Body of pancreas (tissue), 4 donors: Measurements from ENCODE around the gene GTF2I. TPM values are rescaled to one million over a fixed set of nuclear protein-coding genes. Genes with fewer than 3 reads are reported as not detected.
"Not testable (repeated sequence)": the region's sequence is repeated elsewhere in the genome, so short reads cannot be mapped to it uniquely, and the experiment has no call there.

ENCODE experiments used
- ATAC-seq: fragments of 150-250 bp; one replicate; pipeline ENCODE4 v1.9.1; 2016
- DNase-seq, 4 donors: peaks; one replicate each; pipeline ENCODE4 v3.0.0-alpha.2; 2019
- H3K27ac ChIP-seq, 4 donors: fragments of 200-600 bp; sonication (generic); 1 replicate in 3 of 4; 2 replicates in 1 of 4; pipeline versions ENCODE4 v1.5.1 to v1.6.1; 2016 to 2019; ENCODE audit warnings: mild to moderate bottlenecking in 1 of 4, mixed read lengths in 1 of 4, moderate library complexity in 1 of 4
- H3K27me3 ChIP-seq, 2 donors: fragments of 200-600 bp; sonication (generic); one replicate each; pipeline ENCODE4 v1.6.0; 2016; ENCODE audit warnings: mild to moderate bottlenecking in 1 of 2
- H3K36me3 ChIP-seq, 2 donors: fragments of 200-600 bp; sonication (generic); replicated peaks in 1 of 2; 2 replicates each; pipeline ENCODE4 v1.5.1; 2016; ENCODE audit warnings: low read depth in 2 of 2; ENCODE audit not compliant: insufficient read depth in 1 of 2
- H3K4me1 ChIP-seq: fragments of 200-600 bp; sonication (generic); one replicate; pipeline ENCODE4 v1.6.0; 2016
- H3K4me3 ChIP-seq, 2 donors: fragments of 200-600 bp; sonication (generic); 1 replicate in 1 of 2; 2 replicates in 1 of 2; pipeline ENCODE4 v1.5.1; 2016 to 2019
- H3K9me3 ChIP-seq, 3 donors: fragments of 200-600 bp; sonication (generic); 1 replicate in 2 of 3; 2 replicates in 1 of 3; pipeline ENCODE4 v1.5.1; 2016
- WGBS, 2 donors: methylation state at CpG; one replicate each; pipeline ENCODE4 v1.1.5; 2017; 5-methylcytosine and 5-hydroxymethylcytosine counted together
- intact Hi-C: fragments of 100-400 bp; cut with DNase I; formaldehyde crosslinking; loops from one replicate; pipeline ENCODE4 v1.15.1; 2023
- total RNA-seq, 2 donors: library from RNA; depleted of rRNA; stranded (reverse); fragments of >200 nt; gene quantifications; one replicate each; pipeline ENCODE4 v1.1.0, GENCODE V29; 2016

GTF2I gene
- total RNA-seq, 2 donors from 2014 or later = 96.2 to 117 TPM

DNA sequence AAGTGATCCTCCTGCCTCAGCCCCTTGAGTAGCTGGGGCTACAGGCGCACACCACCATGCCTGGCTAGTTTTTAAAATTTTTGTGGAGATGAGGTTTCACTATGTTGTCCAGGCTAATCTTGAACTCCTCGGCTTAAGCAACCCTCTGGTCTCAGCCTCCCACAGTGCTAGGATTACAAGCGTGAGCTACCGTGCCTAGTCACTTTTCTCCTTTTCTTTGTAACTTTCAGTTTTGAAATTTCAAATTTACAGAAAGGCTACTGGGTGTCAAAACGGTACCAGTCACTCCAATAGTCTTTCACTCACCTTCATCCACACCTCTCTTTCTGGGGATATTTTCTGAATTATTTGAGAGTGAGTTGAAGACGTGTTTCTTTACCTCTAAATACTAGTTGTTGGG, 117.6 kb downstream of the GTF2I start:
- H3K4me3 ChIP-seq, H3K9me3 ChIP-seq, H3K27ac ChIP-seq, H3K4me1 ChIP-seq, H3K27me3 ChIP-seq, ATAC-seq, intact Hi-C loops, H3K36me3 ChIP-seq, DNase-seq: not testable (repeated sequence)
- WGBS, 2 donors = no CpG with 5 or more reads among the region's 6 CpGs

DNA sequence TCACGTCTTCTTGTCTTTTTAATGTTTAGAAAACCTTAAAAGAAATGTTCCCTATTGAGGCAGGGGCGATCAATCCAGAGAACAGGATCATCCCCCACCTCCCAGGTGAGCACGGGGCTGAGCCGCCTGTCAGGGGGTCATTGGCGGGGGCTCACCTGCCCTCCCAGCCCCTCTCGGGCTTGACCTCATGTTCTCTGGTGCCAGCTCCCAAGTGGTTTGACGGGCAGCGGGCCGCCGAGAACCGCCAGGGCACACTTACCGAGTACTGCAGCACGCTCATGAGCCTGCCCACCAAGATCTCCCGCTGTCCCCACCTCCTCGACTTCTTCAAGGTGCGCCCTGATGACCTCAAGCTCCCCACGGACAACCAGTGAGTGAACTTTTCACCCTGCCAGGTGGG, 121.5 kb downstream of the GTF2I start:
- WGBS, 2 donors = no CpG with 5 or more reads among the region's 17 CpGs
- intact Hi-C loops, ATAC-seq, H3K4me3 ChIP-seq, H3K27ac ChIP-seq, DNase-seq, H3K4me1 ChIP-seq, H3K36me3 ChIP-seq, H3K9me3 ChIP-seq, H3K27me3 ChIP-seq: not testable (repeated sequence)

DNA sequence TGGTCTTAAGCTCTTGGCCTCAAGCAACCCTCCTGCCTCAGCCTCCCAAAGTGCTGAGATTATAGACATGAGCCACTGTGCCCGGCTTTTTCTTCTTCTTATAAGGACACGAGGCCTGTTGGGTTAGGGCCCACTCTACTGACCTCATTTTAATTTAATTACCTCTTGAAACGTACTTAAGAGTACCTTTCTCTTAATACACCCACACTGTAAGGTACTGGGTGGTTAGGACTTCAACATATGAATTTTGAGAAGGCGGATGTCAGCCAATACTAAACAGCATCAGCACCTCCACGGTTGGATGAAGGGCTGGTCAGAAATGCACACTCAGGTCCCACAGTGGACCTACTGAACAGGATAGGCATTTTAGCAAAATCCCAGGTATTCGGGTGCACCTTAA, 124.2 kb downstream of the GTF2I start:
- intact Hi-C loops, DNase-seq, H3K36me3 ChIP-seq, H3K4me1 ChIP-seq, H3K27me3 ChIP-seq, H3K9me3 ChIP-seq, H3K4me3 ChIP-seq, ATAC-seq, H3K27ac ChIP-seq: not testable (repeated sequence)
- 71 to 86% methylated on average over 2 to 3 of the region's 6 CpGs for WGBS, 2 donors

DNA sequence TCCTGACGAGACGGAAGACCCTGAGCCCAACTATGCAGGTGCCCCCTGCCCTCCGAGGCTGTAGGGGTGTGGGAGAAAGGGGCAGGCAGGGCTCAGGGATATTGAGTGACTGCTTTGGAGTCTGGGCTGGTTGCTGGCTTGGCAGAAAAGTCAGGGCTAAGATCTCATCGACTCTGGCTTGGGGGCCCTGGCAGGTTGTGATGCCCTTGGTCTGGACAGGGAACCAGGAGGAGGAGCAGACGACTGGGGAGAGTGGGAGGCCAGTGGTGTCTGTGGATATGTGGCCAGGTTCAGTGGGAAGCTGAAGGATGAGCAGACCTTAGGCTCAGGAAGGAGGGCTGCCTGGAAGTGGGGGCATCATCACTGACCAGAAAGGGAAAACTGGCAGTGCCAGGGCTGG, 126.1 kb downstream of the GTF2I start:
- DNase-seq, H3K4me3 ChIP-seq, H3K27me3 ChIP-seq, H3K4me1 ChIP-seq, H3K9me3 ChIP-seq, ATAC-seq, intact Hi-C loops, H3K27ac ChIP-seq, H3K36me3 ChIP-seq: not testable (repeated sequence)
- WGBS, 2 donors = 59 to 73% methylated on average over 2 to 4 of the region's 5 CpGs

DNA sequence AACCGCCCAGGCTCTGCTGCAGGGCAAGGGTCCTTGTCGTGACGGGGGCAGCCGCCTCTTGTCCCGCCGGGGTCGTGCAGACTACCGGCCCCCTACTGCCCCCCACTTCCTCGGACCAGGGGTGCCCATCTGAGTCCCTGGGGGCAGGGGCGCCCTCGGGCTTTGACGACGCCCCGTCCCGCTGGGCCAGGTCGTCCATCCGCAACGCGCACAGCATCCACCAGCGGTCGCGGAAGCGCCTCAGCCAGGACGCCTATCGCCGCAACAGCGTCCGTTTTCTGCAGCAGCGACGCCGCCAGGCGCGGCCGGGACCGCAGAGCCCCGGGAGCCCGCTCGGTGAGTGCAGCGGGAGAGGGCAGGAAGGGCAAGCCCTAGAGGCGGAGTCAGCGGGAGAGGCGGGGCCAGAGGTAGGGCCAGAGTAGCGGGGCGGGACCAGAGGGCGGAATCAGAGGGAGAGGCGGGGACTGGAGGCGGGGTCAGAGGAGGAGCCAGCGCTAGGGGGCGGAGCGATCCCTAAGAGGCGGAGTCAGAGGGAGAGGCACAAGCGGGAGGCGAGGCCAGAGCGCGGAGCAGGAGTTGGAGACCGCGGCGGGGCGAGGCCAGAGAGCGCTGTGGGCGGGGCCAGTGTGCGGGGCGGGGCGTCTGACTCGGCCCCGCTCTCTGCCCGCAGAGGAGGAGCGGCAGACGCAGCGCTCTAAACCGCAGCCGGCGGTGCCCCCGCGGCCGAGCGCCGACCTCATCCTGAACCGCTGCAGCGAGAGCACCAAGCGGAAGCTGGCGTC, 131.0 kb downstream of the GTF2I start:
- intact Hi-C loops, H3K4me3 ChIP-seq, H3K27ac ChIP-seq, H3K9me3 ChIP-seq, H3K4me1 ChIP-seq, H3K36me3 ChIP-seq, H3K27me3 ChIP-seq: not testable (repeated sequence)
- 0% methylated on average over 4 to 9 of the region's 82 CpGs for WGBS, 2 donors
- ATAC-seq = peak; percentile 97
- peak; percentile 97 to 98 (median 98) for DNase-seq

DNA sequence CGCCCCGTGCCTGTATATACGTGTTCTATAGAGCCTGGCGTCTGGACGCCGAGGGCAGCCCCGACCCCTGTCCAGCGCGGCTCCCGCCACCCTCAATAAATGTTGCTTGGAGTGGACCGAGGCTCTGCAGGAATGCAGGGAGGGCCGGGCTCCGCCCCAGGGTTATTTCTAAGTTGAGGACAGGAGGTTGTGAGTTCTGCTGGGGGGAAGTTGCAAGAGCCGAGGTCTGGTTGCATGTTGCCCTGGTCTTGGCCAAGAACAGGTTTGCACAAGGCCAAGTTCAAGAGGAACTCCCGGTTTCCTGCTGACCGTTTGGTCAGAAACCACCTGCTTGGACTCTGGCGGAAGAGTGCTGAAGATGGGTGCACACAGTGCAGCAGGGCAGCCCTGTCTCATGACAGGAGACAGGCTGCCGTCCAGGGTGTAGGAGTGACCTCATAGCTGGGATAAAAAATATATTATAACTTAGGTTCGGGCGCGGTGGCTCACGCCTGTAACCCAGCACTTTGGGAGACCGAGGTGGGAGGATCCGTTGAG, 131.8 kb downstream of the GTF2I start:
- H3K4me3 ChIP-seq, DNase-seq, H3K4me1 ChIP-seq, H3K36me3 ChIP-seq, H3K27ac ChIP-seq, H3K9me3 ChIP-seq, intact Hi-C loops, H3K27me3 ChIP-seq: not testable (repeated sequence)
- WGBS, 2 donors = 20% methylated on average over 2 of the region's 24 CpGs; no CpG with 5 or more reads in 1 of the 2 donors
- ATAC-seq = peak; percentile 0

DNA sequence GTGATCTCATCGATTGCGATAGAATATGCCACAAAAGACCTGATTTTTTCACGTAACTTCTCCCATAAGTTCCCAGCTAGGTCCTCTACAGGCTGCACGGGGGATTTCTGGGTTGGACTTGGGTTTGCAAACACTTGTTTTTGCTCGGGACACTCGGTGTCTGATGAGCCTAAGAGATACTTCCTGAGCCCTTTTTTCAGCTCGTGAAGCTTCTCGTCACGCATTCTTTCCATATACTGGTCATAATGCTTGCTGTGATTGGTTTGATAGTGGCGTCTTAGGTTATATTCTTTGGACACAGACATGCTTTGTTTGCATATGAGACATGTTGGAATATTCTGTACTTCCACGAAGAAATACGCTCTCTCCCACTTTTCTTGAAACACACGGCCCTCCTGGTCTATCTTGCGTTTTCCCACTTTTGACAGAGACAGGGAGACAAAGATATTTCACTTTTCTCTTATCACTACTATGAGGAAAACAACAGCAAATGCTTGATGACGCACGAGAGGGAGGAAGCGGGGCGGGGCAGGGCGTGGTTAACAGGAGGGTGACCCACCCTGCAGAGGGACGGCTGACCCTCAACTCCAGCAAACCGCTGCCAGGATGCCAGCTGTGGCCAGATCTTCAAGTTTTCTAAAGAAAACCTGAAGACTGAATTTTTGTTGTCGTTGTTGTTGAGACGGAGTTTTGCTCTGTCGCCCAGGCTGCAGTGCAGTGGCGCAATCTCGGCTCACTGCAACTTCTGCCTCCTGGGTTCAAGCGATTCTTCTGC, 140.5 kb downstream of the GTF2I start:
- H3K9me3 ChIP-seq, H3K36me3 ChIP-seq, intact Hi-C loops, ATAC-seq, H3K4me1 ChIP-seq, H3K4me3 ChIP-seq, H3K27ac ChIP-seq, DNase-seq, H3K27me3 ChIP-seq: not testable (repeated sequence)
- WGBS, 2 donors = 98% methylated on average over 9 of the region's 27 CpGs; no CpG with 5 or more reads in 1 of the 2 donors

DNA sequence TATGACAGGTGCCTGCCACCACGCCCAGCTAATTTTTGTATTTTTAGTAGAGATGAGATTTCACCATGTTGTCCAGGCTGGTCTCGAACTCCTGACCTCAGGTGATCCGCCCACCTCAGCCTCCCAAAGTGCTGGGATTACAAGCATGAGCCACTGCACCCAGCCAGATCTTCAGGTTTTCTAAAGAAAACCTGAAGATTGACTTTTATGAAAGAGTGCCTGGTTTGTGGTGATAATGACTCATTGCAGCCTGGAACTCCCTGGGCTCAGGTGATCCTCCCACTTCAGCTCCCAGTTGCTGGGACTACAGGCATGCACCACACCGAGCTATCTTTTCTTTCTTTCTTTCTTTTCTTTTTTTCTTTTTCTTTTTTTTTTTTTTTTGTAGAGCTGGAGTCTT, 141.1 kb downstream of the GTF2I start:
- not testable (repeated sequence) for ATAC-seq
- WGBS, 2 donors = 88% methylated on average over 3 of the region's 4 CpGs; no CpG with 5 or more reads in 1 of the 2 donors

More for the DNA sequence above, 141.1 kb downstream of the GTF2I start:
- H3K4me1 ChIP-seq, H3K9me3 ChIP-seq, H3K4me3 ChIP-seq, DNase-seq, intact Hi-C loops, H3K36me3 ChIP-seq, H3K27ac ChIP-seq, H3K27me3 ChIP-seq: not testable (repeated sequence)

Other genes with a start within 250 kb of the GTF2I start
- 10 to 100 TPM in 1 of 2 donors, 1 to 10 TPM in 1; 9.2 to 11.2 TPM for gene GTF2IRD1, start 203.8 kb upstream of the GTF2I start, total RNA-seq
- 1 to 10 TPM in 1 of 2 donors, not detected in 1; 1.6 TPM for gene NCF1, start 116.3 kb downstream of the GTF2I start, total RNA-seq
- 10 to 100 TPM; 11.4 to 20.1 TPM for gene GTF2IRD2, start 193.9 kb downstream of the GTF2I start, total RNA-seq